BLaER1 (cell line): ENCODE data around the gene IL12RB1.

Experiments used
- H3K27ac ChIP-seq: shearing (Covaris generic); formaldehyde crosslinking; 2 replicates; pipeline ENCODE4 v1.8.1; 2022
- H3K27me3 ChIP-seq: shearing (Covaris generic); formaldehyde crosslinking; 2 replicates; pipeline ENCODE4 v1.8.1; 2022
- H3K36me3 ChIP-seq: shearing (Covaris generic); formaldehyde crosslinking; 2 replicates; pipeline ENCODE4 v1.8.1; 2022
- H3K4me1 ChIP-seq: shearing (Covaris generic); formaldehyde crosslinking; 2 replicates; pipeline ENCODE4 v1.8.1; 2022
- H3K4me2 ChIP-seq: shearing (Covaris generic); formaldehyde crosslinking; 2 replicates; pipeline ENCODE4 v1.8.1; 2022
- H3K4me3 ChIP-seq: shearing (Covaris generic); formaldehyde crosslinking; 2 replicates; pipeline ENCODE4 v1.8.1; 2022
- H3K9ac ChIP-seq: shearing (Covaris generic); formaldehyde crosslinking; 2 replicates; pipeline ENCODE4 v1.8.1; 2022
- H3K9me3 ChIP-seq: shearing (Covaris generic); formaldehyde crosslinking; 2 replicates; pipeline ENCODE4 v1.8.1; 2022
- H4K20me1 ChIP-seq: shearing (Covaris generic); formaldehyde crosslinking; 2 replicates; pipeline ENCODE4 v1.8.1; 2022
- Cebpa-rat ChIP-seq: shearing (Covaris generic); IDR thresholded peaks from 2 replicates; pipeline ENCODE4 v1.8.1; 2022

The IL12RB1 gene

DNA sequence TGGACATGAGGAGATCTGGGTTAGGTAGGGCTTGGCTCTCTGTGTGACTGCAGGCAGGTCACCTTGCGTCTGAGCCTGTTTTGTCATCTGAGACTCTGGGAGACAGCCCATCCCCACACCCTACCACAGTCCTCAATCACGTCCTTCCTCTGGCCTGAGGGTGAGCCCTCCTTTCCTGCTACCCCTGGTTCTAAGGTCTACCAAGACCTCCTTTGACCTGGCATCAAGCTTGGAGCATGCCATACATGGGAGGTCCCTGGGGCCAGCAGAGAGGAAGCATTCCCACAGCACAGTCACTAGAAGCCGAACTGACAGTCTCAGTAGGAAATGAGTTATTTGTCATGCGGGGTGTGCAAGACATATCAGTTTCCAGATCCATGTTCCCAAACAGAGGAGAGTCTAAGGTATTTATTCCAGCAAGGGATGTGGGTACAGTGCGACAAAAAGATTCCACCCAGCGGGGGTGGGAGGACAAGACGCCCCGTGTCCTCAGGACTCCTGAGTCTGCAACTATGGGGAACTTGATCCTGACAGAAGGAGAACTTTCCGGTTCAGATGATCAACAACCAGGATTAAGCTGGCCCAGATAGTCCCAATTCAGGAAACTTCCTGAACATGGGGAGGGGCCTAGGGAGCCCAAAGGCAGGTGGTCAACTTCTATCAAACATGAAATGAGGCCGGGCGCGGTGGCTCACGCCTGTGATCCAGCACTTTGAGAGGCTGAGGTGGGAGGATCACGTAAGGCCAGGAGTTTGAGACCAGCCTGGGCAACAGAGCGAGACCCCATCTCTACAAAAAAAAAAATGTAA, 69.3 kb downstream of the IL12RB1 start:
- Histone ChIP-seq H3K36me3 (peaks cover 34% of the 10 kb centered on the region), H3K4me2 (peak overlapping the region; percentile 53), H3K27me3 (no peaks in the 10 kb centered on the region), H3K27ac (peak overlapping the region; percentile 67), H3K9me3 (no peaks in the 10 kb centered on the region), H3K4me3 (no peak overlapping the region), H3K9ac (peak overlapping the region; percentile 31; the same call in 1 of the 2 replicates), H3K4me1 (peaks cover 71% of the 10 kb centered on the region), H4K20me1 (peaks cover 12% of the 10 kb centered on the region; the same call in 1 of the 2 replicates)
- TF ChIP-seq Cebpa-rat = no peak

GRCh38 chr19:18016209-18016910, 70.4 kb downstream of the IL12RB1 start:
- Histone ChIP-seq H3K27ac (peak overlapping the region; percentile 67), H3K4me1 (peaks cover 63% of the 10 kb centered on the region), H3K4me3 (no peak overlapping the region), H3K9ac (no peak overlapping the region; the same call in 1 of the 2 replicates), H3K36me3 (peaks cover 45% of the 10 kb centered on the region), H3K9me3 (no peaks in the 10 kb centered on the region), H3K27me3 (no peaks in the 10 kb centered on the region), H4K20me1 (peaks cover 12% of the 10 kb centered on the region; the same call in 1 of the 2 replicates), H3K4me2 (peak overlapping the region; percentile 53)
- TF ChIP-seq Cebpa-rat = no peak

DNA sequence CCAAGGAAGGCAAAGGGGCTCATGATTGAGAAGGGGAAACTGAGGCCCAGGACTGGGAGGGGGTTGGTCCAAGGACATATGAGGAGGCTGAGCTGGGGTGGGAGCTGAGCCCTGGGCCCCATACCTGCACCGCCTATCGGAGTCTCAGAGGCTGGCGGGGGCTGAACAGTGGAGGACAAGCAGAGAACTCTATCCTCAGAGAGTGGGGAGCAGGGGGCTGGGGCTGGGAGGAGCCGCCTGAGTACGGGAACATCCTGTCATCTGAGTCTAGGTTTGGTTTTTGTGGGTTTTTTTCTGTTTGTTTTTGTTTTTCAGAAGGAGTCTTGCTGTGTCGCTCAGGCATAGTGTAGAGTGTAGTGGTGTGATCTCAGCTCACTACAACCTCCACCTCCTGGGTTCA, 72.5 kb downstream of the IL12RB1 start:
- Histone ChIP-seq H3K4me3 (no peak overlapping the region), H3K36me3 (peaks cover 67% of the 10 kb centered on the region), H4K20me1 (peaks cover 25% of the 10 kb centered on the region; the same call in 1 of the 2 replicates), H3K4me1 (peaks cover 58% of the 10 kb centered on the region), H3K9me3 (no peaks in the 10 kb centered on the region), H3K4me2 (no peak overlapping the region; the same call in 1 of the 2 replicates), H3K27ac (peak overlapping the region; percentile 38; the same call in 1 of the 2 replicates), H3K27me3 (no peaks in the 10 kb centered on the region), H3K9ac (0 out of 2 replicates have a peak overlapping the region, but pooled peaks have one; percentile 29)
- no peak for TF ChIP-seq Cebpa-rat

GRCh38 chr19:18013210-18014111, 73.3 kb downstream of the IL12RB1 start:
- Histone ChIP-seq H3K4me1 (peaks cover 59% of the 10 kb centered on the region), H3K4me2 (no peak overlapping the region; the same call in 1 of the 2 replicates), H3K4me3 (no peak overlapping the region), H3K9ac (0 out of 2 replicates have a peak overlapping the region, but pooled peaks have one; percentile 29), H3K27ac (no peak overlapping the region; the same call in 1 of the 2 replicates), H3K36me3 (peaks cover 74% of the 10 kb centered on the region), H4K20me1 (peaks cover 33% of the 10 kb centered on the region), H3K27me3 (no peaks in the 10 kb centered on the region), H3K9me3 (no peaks in the 10 kb centered on the region)
- TF ChIP-seq Cebpa-rat = no peak

- no peaks in the 10 kb centered on the region for H3K27me3 ChIP-seq
- no peak for TF ChIP-seq Cebpa-rat
- H3K4me3 ChIP-seq = no peak overlapping the region; the same call in 1 of the 2 replicates
- H3K9ac ChIP-seq = 0 out of 2 replicates have a peak overlapping the region, but pooled peaks have one; percentile 8
- H3K4me1 ChIP-seq = peaks cover 47% of the 10 kb centered on the region
- no peak overlapping the region; the same call in 1 of the 2 replicates for H3K4me2 ChIP-seq
- H4K20me1 ChIP-seq = peaks cover 56% of the 10 kb centered on the region
- H3K27ac ChIP-seq = no peak overlapping the region
- no peaks in the 10 kb centered on the region for H3K9me3 ChIP-seq
- peaks cover 85% of the 10 kb centered on the region for H3K36me3 ChIP-seq
Observed at GRCh38 chr19:18010149-18010548, 76.6 kb downstream of the IL12RB1 start.

- Histone ChIP-seq H3K4me2 (peak overlapping the region; percentile 90; the same call in 1 of the 2 replicates), H3K9me3 (no peaks in the 10 kb centered on the region), H3K9ac (peak overlapping the region; percentile 75; the same call in 1 of the 2 replicates), H3K4me3 (peak overlapping the region; percentile 67; the same call in 1 of the 2 replicates), H3K27me3 (no peaks in the 10 kb centered on the region), H3K4me1 (peaks cover 45% of the 10 kb centered on the region), H3K27ac (peak overlapping the region; percentile 7; the same call in 1 of the 2 replicates), H3K36me3 (peaks cover 81% of the 10 kb centered on the region), H4K20me1 (peaks cover 58% of the 10 kb centered on the region)
- TF ChIP-seq Cebpa-rat = no peak
Observed at GRCh38 chr19:18009412-18010066, 77.2 kb downstream of the IL12RB1 start.
